Uterus (tissue), 2 donors: ENCODE results near the gene FAM43B.

ENCODE experiments used
- CTCF ChIP-seq, 4 experiments: fragments of 200-600 bp in 2 of 4; fragments of 450-650 bp in 2 of 4; sonication (generic) in 2 of 4; IDR thresholded peaks; one replicate each; pipeline ENCODE4 v1.5.1; 2016 to 2019; ENCODE audit warnings: antibody characterized with exemption in 4 of 4, mild to moderate bottlenecking in 2 of 4, moderate library complexity in 1 of 4
- POLR2A ChIP-seq, 2 donors: fragments of 450-650 bp; IDR thresholded peaks; one replicate each; pipeline ENCODE4 v1.6.1; 2016; ENCODE audit warnings: antibody characterized with exemption in 2 of 2, mild to moderate bottlenecking in 1 of 2, moderate library complexity in 1 of 2

GRCh38 chr1:20578721-20579395 lies 26.5 kb downstream of the FAM43B start:
- no peak for TF ChIP-seq CTCF (IDR thresholded peaks at IDR 0.05)
- TF ChIP-seq POLR2A (IDR thresholded peaks at IDR 0.05): no peak
